ENCODE results near the gene TRAPPC5.
A peak's percentile ranks its signal among the peaks of the same experiment; 100 is the strongest.
"Not testable (repeated sequence)": the region's sequence is repeated elsewhere in the genome, so short reads cannot be mapped to it uniquely, and the experiment has no call there.

Gene TRAPPC5

GRCh38 chr19:7680606-7681339 lies at the start of gene TRAPPC5:
TSS of gene TRAPPC5 (plus strand) at chr19:7680833. CDS start at chr19:7682254, 1,421 bp downstream.
- peak; percentile 41 for DNase-seq

GRCh38 chr19:7631577-7631976 lies 49.1 kb upstream of the TRAPPC5 start:
- DNase-seq = no peak

- DNase-seq = no peak
These were observed 48.1 kb upstream of the TRAPPC5 start for GRCh38 chr19:7632340-7633203.

- DNase-seq = no peak
These were observed 46.9 kb upstream of the TRAPPC5 start, which contains the start of gene PCP2 for GRCh38 chr19:7633698-7634097. TSS of gene PCP2 (minus strand) at chr19:7633719. CDS start at chr19:7633457, 262 bp downstream.

- no peak for DNase-seq
These were observed 45.0 kb upstream of the TRAPPC5 start for GRCh38 chr19:7635670-7636069.

GRCh38 chr19:7636317-7636690 lies 44.3 kb upstream of the TRAPPC5 start:
- DNase-seq = no peak

GRCh38 chr19:7636691-7637373 lies 43.8 kb upstream of the TRAPPC5 start, which contains the start of gene STXBP2:
TSS of gene STXBP2 (plus strand) at chr19:7637110. CDS start at chr19:7637150, 40 bp downstream.
- peak; percentile 59 for DNase-seq

GRCh38 chr19:7637374-7638256 lies 43.0 kb upstream of the TRAPPC5 start:
- no peak for DNase-seq

- DNase-seq = no peak
These were observed 41.7 kb upstream of the TRAPPC5 start for GRCh38 chr19:7638802-7639465.

GRCh38 chr19:7639863-7640348 lies 40.7 kb upstream of the TRAPPC5 start:
- no peak for DNase-seq

- no peak for DNase-seq
These were observed 39.8 kb upstream of the TRAPPC5 start for GRCh38 chr19:7640803-7641202.

- no peak for DNase-seq
These were observed 39.0 kb upstream of the TRAPPC5 start for GRCh38 chr19:7641290-7642276.

- no peak for DNase-seq
These were observed 38.2 kb upstream of the TRAPPC5 start for GRCh38 chr19:7642295-7643030.

- no peak for DNase-seq
These were observed 37.6 kb upstream of the TRAPPC5 start for GRCh38 chr19:7643031-7643415.

- DNase-seq = not testable (repeated sequence)
These were observed 36.7 kb upstream of the TRAPPC5 start for GRCh38 chr19:7643629-7644549.

- DNase-seq = no peak
These were observed 36.1 kb upstream of the TRAPPC5 start for GRCh38 chr19:7644550-7644877.

- DNase-seq = no peak
These were observed 35.5 kb upstream of the TRAPPC5 start for GRCh38 chr19:7645163-7645562.

- no peak for DNase-seq
These were observed 34.8 kb upstream of the TRAPPC5 start for GRCh38 chr19:7645656-7646425.
